GM23248 (cell line): ENCODE results near the gene NPC1.

ENCODE experiments used
- EZH2 ChIP-seq: fragments of 200-600 bp; sonication (generic); IDR thresholded peaks from 2 replicates; pipeline ENCODE4 v1.6.1; 2018; ENCODE audit warnings: antibody characterized with exemption, mild to moderate bottlenecking; ENCODE audit not compliant: insufficient read depth, poor library complexity, severe bottlenecking
- EZH2phosphoT487 ChIP-seq: fragments of 200-600 bp; sonication (generic); IDR thresholded peaks from 2 replicates; pipeline ENCODE4 v1.6.1; 2018; ENCODE audit warnings: antibody characterized with exemption, moderate library complexity, mild to moderate bottlenecking, low read depth; ENCODE audit not compliant: insufficient read depth

- TF ChIP-seq EZH2phosphoT487 (no peak), EZH2 (no peak)
These were observed 32.4 kb downstream of the NPC1 start for GRCh38 chr18:23553887-23554286.
